H1 (cell line): ENCODE results near the gene CEP97. TPM values are rescaled to one million over a fixed set of nuclear protein-coding genes. Genes with fewer than 3 reads are reported as not detected.

Experiments used
- CTCF ChIA-PET: fragments of 300-600 bp; sonication (Branson Sonifier 250); formaldehyde crosslinking; loops from one replicate; lab custom pipeline; 2021; ENCODE audit not compliant: partially characterized antibody; lab: Charles Lee
- POLR2A ChIA-PET: fragments of 300-600 bp; sonication (Branson Sonifier 250); formaldehyde crosslinking; loops from one replicate; lab custom pipeline; 2021; ENCODE audit warnings: inconsistent platforms; ENCODE audit not compliant: partially characterized antibody; lab: Charles Lee
- DNase-seq, 2 experiments: peaks; one replicate each; pipeline versions ENCODE4 v3.0.0 to v3.0.0-alpha.2; 2010 to 2022; ENCODE audit warnings: low spot score in 2 of 2, low read depth in 1 of 2, mixed read lengths in 1 of 2
- FAIRE-seq: peaks from 2 replicates; lab custom pipeline; 2011; peaks lifted over from hg19 to GRCh38; lab: Jason Lieb, UNC
- H2AFZ ChIP-seq: 2 replicates; pipeline ENCODE4 v1.8.1; 2012; ENCODE audit warnings: low read length, inconsistent platforms
- H2AK5ac ChIP-seq: 2 replicates; pipeline ENCODE4 v1.6.1; 2013; ENCODE audit warnings: low read depth, low read length
- H2BK120ac ChIP-seq: replicated peaks from 2 replicates; pipeline ENCODE3; 2013; ENCODE audit warnings: low read depth, low read length, inconsistent platforms
- H2BK12ac ChIP-seq: 2 replicates; pipeline ENCODE4 v1.6.1; 2013; ENCODE audit warnings: low read depth, low read length
- H2BK15ac ChIP-seq: 2 replicates; pipeline ENCODE4 v1.6.1; 2013; ENCODE audit warnings: low read length
- H2BK20ac ChIP-seq: 2 replicates; pipeline ENCODE4 v1.6.1; 2013; ENCODE audit warnings: low read length
- H2BK5ac ChIP-seq: 2 replicates; pipeline ENCODE4 v1.6.1; 2013; ENCODE audit warnings: low read depth, low read length
- H3K14ac ChIP-seq: 2 replicates; pipeline ENCODE4 v1.6.1; 2013; ENCODE audit warnings: inconsistent platforms; ENCODE audit not compliant: insufficient read length
- H3K18ac ChIP-seq: 2 replicates; pipeline ENCODE4 v1.6.1; 2013; ENCODE audit warnings: low read length; ENCODE audit errors: extremely low read depth
- H3K23ac ChIP-seq: 2 replicates; pipeline ENCODE4 v1.6.1; 2013; ENCODE audit warnings: inconsistent platforms; ENCODE audit not compliant: insufficient read length
- H3K23me2 ChIP-seq: 2 replicates; pipeline ENCODE4 v1.6.1; 2013; ENCODE audit warnings: low read depth, low read length
- H3K27ac ChIP-seq: 2 replicates; pipeline ENCODE4 v1.6.1; 2011; ENCODE audit warnings: low read depth, low read length, inconsistent platforms
- H3K27me3 ChIP-seq, 4 experiments: replicated peaks in 1 of 4; 1 replicate in 1 of 4; 2 replicates in 3 of 4; pipeline versions ENCODE4 v1.6.1 to v1.8.1; 2011 to 2013; ENCODE audit warnings: low read length in 3 of 4, mild to moderate bottlenecking in 3 of 4, inconsistent platforms in 2 of 4, mixed read lengths in 2 of 4, moderate library complexity in 1 of 4; ENCODE audit not compliant: control insufficient read depth in 3 of 4, insufficient read depth in 3 of 4; ENCODE audit errors: extremely low read depth in 1 of 4
- H3K36me3 ChIP-seq, 4 experiments: 2 replicates each; pipeline versions ENCODE4 v1.6.1 to v1.8.1; 2011 to 2013; ENCODE audit warnings: mild to moderate bottlenecking in 4 of 4, low read length in 3 of 4, moderate library complexity in 2 of 4, control low read depth in 1 of 4, inconsistent platforms in 1 of 4; ENCODE audit not compliant: insufficient read depth in 4 of 4, control insufficient read depth in 2 of 4
- H3K4ac ChIP-seq: replicated peaks from 2 replicates; pipeline ENCODE3; 2013; ENCODE audit warnings: low read length, low read depth, mixed read lengths, inconsistent platforms; ENCODE audit not compliant: insufficient read length
- H3K4me1 ChIP-seq, 4 experiments: replicated peaks in 1 of 4; 1 replicate in 1 of 4; 2 replicates in 3 of 4; pipeline versions ENCODE4 v1.6.1 to v1.8.1; 2011 to 2013; ENCODE audit warnings: low read length in 3 of 4, inconsistent platforms in 2 of 4, mixed read lengths in 1 of 4; ENCODE audit not compliant: insufficient read depth in 4 of 4, control insufficient read depth in 3 of 4
- H3K4me2 ChIP-seq, 2 experiments: 2 replicates each; pipeline versions ENCODE4 v1.6.1 to v1.8.1; 2011 to 2013; ENCODE audit warnings: low read depth in 2 of 2, low read length in 2 of 2, control low read depth in 1 of 2, inconsistent platforms in 1 of 2, mild to moderate bottlenecking in 1 of 2; ENCODE audit not compliant: insufficient read depth in 1 of 2
- H3K4me3 ChIP-seq, 4 experiments: fragments of 200-600, 300-600 bp in 1 of 4; sonication (generic), shearing (Covaris generic), sonication (Bioruptor Twin) in 1 of 4; 2 replicates each; pipeline versions ENCODE4 v1.5.1 to v1.8.1; 2011 to 2016; ENCODE audit warnings: low read length in 4 of 4, low read depth in 3 of 4, control low read depth in 2 of 4, inconsistent platforms in 2 of 4, mild to moderate bottlenecking in 2 of 4, mixed read lengths in 1 of 4, moderate library complexity in 1 of 4; ENCODE audit not compliant: insufficient read depth in 2 of 4; ENCODE audit errors: extremely low read depth in 1 of 4
- H3K56ac ChIP-seq: replicated peaks from 2 replicates; pipeline ENCODE3; 2013; ENCODE audit warnings: low read depth, mild to moderate bottlenecking, mixed read lengths, low read length, inconsistent platforms; ENCODE audit not compliant: insufficient read length
- H3K79me1 ChIP-seq: 2 replicates; pipeline ENCODE4 v1.6.1; 2013; ENCODE audit warnings: low read depth, low read length, control low read depth
- H3K79me2 ChIP-seq, 2 experiments: 2 replicates each; pipeline versions ENCODE4 v1.6.1 to v1.8.1; 2012 to 2013; ENCODE audit warnings: low read length in 2 of 2, mild to moderate bottlenecking in 2 of 2, inconsistent platforms in 1 of 2; ENCODE audit not compliant: insufficient read depth in 2 of 2, control insufficient read depth in 1 of 2
- H3K9ac ChIP-seq, 4 experiments: replicated peaks in 1 of 4; 1 replicate in 1 of 4; 2 replicates in 3 of 4; pipeline versions ENCODE4 v1.6.1 to v1.8.1; 2011 to 2013; ENCODE audit warnings: low read depth in 3 of 4, low read length in 3 of 4, control low read depth in 2 of 4, mild to moderate bottlenecking in 2 of 4, moderate library complexity in 2 of 4, inconsistent platforms in 1 of 4; ENCODE audit errors: extremely low read depth in 1 of 4
- H3K9me3 ChIP-seq, 2 experiments: 2 replicates each; pipeline versions ENCODE4 v1.6.1 to v1.8.1; 2012 to 2013; ENCODE audit warnings: mild to moderate bottlenecking in 2 of 2, moderate library complexity in 2 of 2, control low read depth in 1 of 2, inconsistent platforms in 1 of 2, low read depth in 1 of 2, low read length in 1 of 2, mixed read lengths in 1 of 2; ENCODE audit not compliant: insufficient read depth in 2 of 2
- H4K20me1 ChIP-seq, 2 experiments: replicated peaks in 1 of 2; 2 replicates each; pipeline versions ENCODE3 to v1.8.1; 2011 to 2013; ENCODE audit warnings: inconsistent platforms in 2 of 2, low read length in 2 of 2, mild to moderate bottlenecking in 1 of 2; ENCODE audit not compliant: insufficient read depth in 2 of 2, control insufficient read depth in 1 of 2
- H4K5ac ChIP-seq: 2 replicates; pipeline ENCODE4 v1.6.1; 2013; ENCODE audit warnings: low read length, low read depth, mixed read lengths, inconsistent platforms; ENCODE audit not compliant: insufficient read length
- H4K8ac ChIP-seq: 2 replicates; pipeline ENCODE4 v1.8.0; 2013; ENCODE audit warnings: mild to moderate bottlenecking, moderate library complexity, low read length, inconsistent platforms; ENCODE audit not compliant: insufficient read depth; ENCODE audit errors: extremely low read depth
- H4K91ac ChIP-seq: replicated peaks from 2 replicates; pipeline ENCODE3; 2013; ENCODE audit warnings: low read length, mixed read lengths, inconsistent platforms; ENCODE audit not compliant: insufficient read length
- CBX8 ChIP-seq: fragments of 300-800, 300-1000 bp; sonication (generic); IDR thresholded peaks from 2 replicates; pipeline ENCODE4 v1.7.1; 2016; ENCODE audit warnings: low read depth, low read length, borderline replicate concordance
- GABPA ChIP-seq: IDR thresholded peaks from 2 replicates; pipeline ENCODE4 v1.6.1; 2011; ENCODE audit warnings: mild to moderate bottlenecking, low read length, moderate library complexity, borderline replicate concordance; ENCODE audit not compliant: insufficient read depth
- JUN ChIP-seq: IDR thresholded peaks from 2 replicates; pipeline ENCODE4 v1.6.1; 2011; ENCODE audit warnings: low read depth, mild to moderate bottlenecking, improper control_type of control experiment, low read length
- MAX ChIP-seq: IDR thresholded peaks from 2 replicates; pipeline ENCODE4 v1.6.1; 2012; ENCODE audit warnings: inconsistent platforms
- NANOG ChIP-seq: IDR thresholded peaks from 2 replicates; pipeline ENCODE4 v1.6.1; 2011; ENCODE audit warnings: low read length, low read depth, mild to moderate bottlenecking, inconsistent platforms; ENCODE audit not compliant: insufficient read depth, poor library complexity, severe bottlenecking
- NRF1 ChIP-seq: IDR thresholded peaks from 2 replicates; pipeline ENCODE4 v1.6.1; 2011; ENCODE audit warnings: mild to moderate bottlenecking, low read depth, low read length, improper control_type of control experiment
- PHF8 ChIP-seq: fragments of 200-600 bp; sonication (generic); conservative IDR thresholded peaks from 2 replicates; pipeline ENCODE4 v1.7.1; 2012; ENCODE audit warnings: low read depth, mild to moderate bottlenecking, inconsistent platforms, low read length, moderate library complexity
- RFX5 ChIP-seq: IDR thresholded peaks from 2 replicates; pipeline ENCODE4 v1.6.1; 2011; ENCODE audit warnings: low read depth, low read length, improper control_type of control experiment, borderline replicate concordance
- TAF7 ChIP-seq: optimal IDR thresholded peaks from 2 replicates; pipeline ENCODE3; 2011; ENCODE audit warnings: low read depth, mild to moderate bottlenecking, inconsistent platforms, low read length, moderate library complexity, borderline replicate concordance
- USF2 ChIP-seq: IDR thresholded peaks from 2 replicates; pipeline ENCODE4 v1.6.1; 2011; ENCODE audit warnings: low read length, improper control_type of control experiment
- WGBS, 2 experiments: shearing (Covaris generic) in 1 of 2; methylation state at CpG; one replicate each; pipeline versions ENCODE4 v1.1.6 to v1.1.7; 2013 to 2015; ENCODE audit warnings: low lambda C conversion rate in 2 of 2, mixed read lengths in 2 of 2, inconsistent platforms in 1 of 2, low coverage in 1 of 2, missing lambda C conversion rate in 1 of 2; ENCODE audit not compliant: insufficient replicate concordance in 2 of 2, insufficient coverage in 1 of 2, insufficient read length in 1 of 2; ENCODE audit errors: extremely low coverage in 1 of 2, missing lambda C conversion rate in 1 of 2; 5-methylcytosine and 5-hydroxymethylcytosine counted together
- polyA plus RNA-seq, 7 experiments: library from polyadenylated mRNA; depleted of rRNA in 3 of 7; stranded (reverse) in 5 of 7; unstranded in 2 of 7; fragments of >200 nt in 5 of 7; fragments of 200-250 nt in 2 of 7; gene quantifications; 1 replicate in 5 of 7; 2 replicates in 1 of 7; 4 replicates in 1 of 7; pipeline versions ENCODE4 v1.2.1 to v1.2.3, GENCODE V29; 2011 to 2013; ENCODE audit warnings: missing spikeins in 2 of 7, mixed read lengths in 2 of 7
- total RNA-seq: library from RNA; stranded (reverse); fragmentation: NEBNext Ultra II Directional; extraction: Animal tissue kit (Norgen Biotek cat#: 25700); gene quantifications from 2 replicates; pipeline ENCODE4 v1.2.1, GENCODE V29; 2021

CEP97 gene
- total and polyA plus RNA-seq, 2 of the 8 experiments (the other 6 are each of a cell fraction or from before 2014, with no cell fraction given), result 1.6 to 13.2 TPM

GRCh38 chr3:101722394-101723173 lies 1.8 kb upstream of the CEP97 start:
- 94% methylated on average over 7 of the region's 7 CpGs; no CpG with 5 or more reads in 1 of the 2 experiments for WGBS, 2 experiments
- CTCF ChIA-PET, result interaction anchor here (1.8 to 2.1 kb wide), 2 partner anchors 14 to 16 kb away, joined by 9 to 13 read pairs; no protein-coding TSS in a partner anchor
- TF ChIP-seq USF2 (no peak), JUN (no peak), CBX8 (no peak), TAF7 (no peak), NRF1 (no peak), GABPA (no peak), NANOG (no peak), PHF8 (no peak), RFX5 (no peak), MAX (no peak)

More at GRCh38 chr3:101722394-101723173, 1.8 kb upstream of the CEP97 start:
- POLR2A ChIA-PET, result no interaction called here
- Histone ChIP-seq H3K9ac (no peak overlapping the region), H3K4me1 (no peaks in the 10 kb centered on the region), H3K36me3 (peaks cover 0 to 9% (median 2%) of the 10 kb centered on the region in 4 experiments; a peak in 3 of 8 replicates), H2AFZ (no peak overlapping the region), H2BK5ac (no peak overlapping the region), H4K8ac (no peak overlapping the region), H3K56ac (no peak overlapping the region), H3K9me3 (no peaks in the 10 kb centered on the region), H3K4me3 (no peak overlapping the region), H3K27me3 (no peaks in the 10 kb centered on the region), H2AK5ac (no peak overlapping the region), H3K79me1 (peaks cover 2% of the 10 kb centered on the region; the same call in 1 of the 2 replicates), H3K79me2 (peaks cover 0 to 8% of the 10 kb centered on the region in 2 experiments; a peak in 1 of 4 replicates), H2BK20ac (no peak overlapping the region), H3K4me2 (no peak overlapping the region), H2BK12ac (no peak overlapping the region), H3K14ac (no peak overlapping the region), H4K91ac (no peak overlapping the region), H3K4ac (no peak overlapping the region), H4K20me1 (no peaks in the 10 kb centered on the region), H3K23ac (no peak overlapping the region), H4K5ac (no peak overlapping the region), H3K27ac (no peak overlapping the region), H3K18ac (no peak overlapping the region), H3K23me2 (0 out of 2 replicates have a peak, but pooled peaks cover 3% of the 10 kb centered on the region), H2BK15ac (no peak overlapping the region), H2BK120ac (no peak overlapping the region)
- DNase-seq (no peak), FAIRE-seq (no peak)
